Activated T-cell treated with anti-CD3 and anti-CD28 coated beads for 4 hours (primary cell): ENCODE results near the gene HS6ST1.

Source experiments
- DNase-seq: peaks from one replicate; pipeline ENCODE4 v3.0.0-alpha.2; 2020

Gene HS6ST1

GRCh38 chr2:128308889-128309279, 9.8 kb downstream of the HS6ST1 start:
- no peak for DNase-seq

DNA sequence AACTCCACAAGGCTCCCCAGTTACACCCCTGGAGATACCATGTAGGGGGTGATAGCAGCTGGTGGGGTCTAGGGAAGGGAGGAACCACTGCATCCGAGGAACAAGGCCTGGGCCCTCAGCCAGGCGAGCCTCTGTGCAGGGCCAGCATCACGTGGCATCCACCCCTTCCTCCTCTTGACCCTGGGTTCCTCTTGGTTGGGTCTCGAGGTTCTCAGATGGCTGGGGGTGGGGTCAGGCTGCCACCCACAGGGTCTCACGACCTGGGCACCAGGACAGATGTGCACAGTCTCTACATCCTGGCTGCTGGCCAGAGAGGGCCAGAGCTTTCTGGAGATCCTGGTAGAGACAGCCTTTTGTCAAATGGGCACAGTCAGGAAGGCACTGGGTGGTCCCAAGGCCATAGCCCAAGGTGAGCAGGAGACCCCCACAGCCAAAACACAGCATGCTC, 10.4 kb downstream of the HS6ST1 start:
- no peak for DNase-seq

GRCh38 chr2:128307595-128307994, 11.1 kb downstream of the HS6ST1 start:
- DNase-seq: no peak

DNA sequence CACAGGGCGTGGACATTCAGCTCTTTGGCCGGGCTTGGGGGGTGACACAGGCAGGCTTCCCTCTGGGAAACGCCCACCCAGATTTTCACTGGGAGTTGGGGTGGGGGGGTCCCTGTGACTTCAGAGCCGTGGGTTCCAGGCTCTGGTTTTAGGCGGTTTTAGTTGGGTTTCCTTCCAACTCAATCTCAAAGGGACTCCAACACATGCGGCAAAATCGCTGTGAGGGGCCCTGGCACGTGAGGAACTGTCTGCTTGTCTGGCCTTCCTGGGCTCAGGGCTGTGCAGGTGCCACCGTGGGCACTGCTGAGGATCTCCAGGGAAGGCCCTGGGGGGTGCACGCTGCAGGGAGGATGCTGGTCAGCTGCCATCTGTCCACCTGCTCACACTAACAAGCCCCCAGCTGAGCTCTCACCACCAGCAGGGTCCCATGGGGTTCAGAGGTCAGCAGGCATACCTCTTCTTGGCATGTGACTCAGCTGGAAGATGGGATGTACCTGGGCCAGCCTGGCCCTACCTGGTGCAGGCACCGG, 11.7 kb downstream of the HS6ST1 start:
- no peak for DNase-seq

- no peak for DNase-seq
Measured at GRCh38 chr2:128306081-128306930, 12.4 kb downstream of the HS6ST1 start.

DNA sequence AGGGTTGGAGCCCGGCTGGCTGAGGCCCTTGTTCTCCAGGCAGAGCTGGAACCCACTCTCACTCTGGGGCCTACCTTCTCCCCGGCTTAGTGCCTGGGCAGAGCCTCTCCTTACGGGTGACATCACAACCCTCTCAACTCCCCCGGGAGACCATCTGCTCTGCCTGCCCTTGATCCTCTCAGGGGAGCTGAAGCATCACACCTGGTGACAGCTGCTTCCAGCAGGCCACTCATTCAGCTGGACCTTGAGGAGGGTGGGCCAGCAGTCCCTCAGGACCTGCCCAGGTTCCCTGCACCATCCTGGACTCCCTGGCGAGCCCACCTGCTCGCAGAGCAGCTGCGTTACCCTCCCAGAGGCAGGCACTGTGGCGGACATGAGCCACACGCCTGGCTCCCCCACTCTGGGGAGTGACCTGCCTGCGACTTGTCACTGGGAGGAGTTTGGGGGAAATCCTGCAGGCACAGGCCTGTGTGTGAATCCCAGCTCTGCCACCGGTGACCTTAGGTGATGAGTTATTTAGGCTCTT, 13.1 kb downstream of the HS6ST1 start:
- no peak for DNase-seq

DNA sequence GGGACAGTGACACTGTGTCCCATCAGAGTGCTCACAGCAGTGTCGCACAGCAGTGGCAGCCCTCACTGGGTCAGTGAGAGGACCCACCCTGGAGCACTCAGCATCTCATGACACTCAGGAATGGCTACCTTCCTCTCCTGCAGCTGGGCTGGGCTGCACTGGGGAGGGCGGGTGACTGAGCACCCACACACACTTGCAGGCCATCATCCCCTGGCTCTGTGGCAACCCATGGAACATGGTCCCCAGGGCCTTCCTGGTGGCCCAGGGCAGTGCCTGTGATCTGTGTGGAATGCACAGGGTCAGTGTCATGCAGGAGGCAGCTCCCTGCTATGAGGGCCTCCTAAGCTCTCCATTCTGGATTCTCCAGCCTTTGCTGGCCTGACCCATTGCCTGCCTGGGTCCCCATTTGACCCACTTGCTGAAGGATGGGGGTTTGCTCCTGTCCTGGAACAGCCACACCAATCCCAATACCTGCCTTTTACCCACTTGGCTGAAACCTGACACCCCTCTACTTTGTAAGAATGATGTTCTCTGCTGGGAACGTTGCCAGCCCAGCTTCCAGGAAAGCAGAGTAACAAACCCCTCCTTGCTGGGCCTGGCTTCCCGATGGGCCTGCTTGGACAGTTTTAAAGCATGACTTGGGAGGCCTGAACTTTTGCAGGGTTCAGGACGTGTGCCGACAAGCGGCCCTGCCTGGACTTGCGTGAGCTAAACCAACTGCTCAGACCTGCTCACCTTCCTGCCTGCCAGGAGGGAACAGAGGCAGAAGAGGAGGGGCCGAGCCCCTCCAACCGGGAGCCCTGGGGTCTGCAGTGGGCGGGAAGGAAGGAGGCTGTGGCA, 13.7 kb downstream of the HS6ST1 start:
- no peak for DNase-seq

GRCh38 chr2:128304330-128304714, 14.3 kb downstream of the HS6ST1 start:
- no peak for DNase-seq

- DNase-seq: no peak
Measured at GRCh38 chr2:128303911-128304310, 14.8 kb downstream of the HS6ST1 start.

DNA sequence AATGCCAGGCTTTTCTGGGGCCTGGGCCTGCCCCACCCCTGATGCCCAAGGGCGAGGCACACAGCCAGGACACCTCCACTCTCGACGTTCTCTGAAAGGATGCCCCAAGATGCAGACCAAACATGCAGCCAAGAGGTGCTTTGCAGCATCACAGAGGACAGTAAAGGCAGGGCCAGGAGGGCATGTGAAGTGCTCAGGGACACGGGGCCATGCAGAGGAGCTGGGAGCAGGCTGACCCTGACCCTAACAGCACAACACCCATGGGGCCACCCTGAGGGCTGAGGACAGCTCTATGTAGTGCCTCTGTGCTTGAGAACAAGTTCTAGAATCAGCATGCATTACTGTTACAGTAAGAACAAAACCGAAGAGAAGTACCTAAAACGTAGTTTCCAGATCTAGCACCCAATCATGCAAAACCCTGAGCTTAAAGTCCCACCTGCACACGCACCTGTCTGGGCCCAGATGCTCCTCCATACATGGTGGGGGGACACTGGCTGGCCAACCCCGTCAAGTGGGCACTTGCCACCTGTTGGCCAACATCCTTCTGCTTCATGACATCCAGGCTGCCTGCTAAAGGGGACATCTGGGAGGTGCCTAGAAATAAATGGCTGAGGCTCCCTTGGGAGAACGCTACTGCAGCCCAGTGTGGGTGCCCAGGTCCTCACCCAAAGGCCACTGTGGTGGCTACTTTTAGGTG, 15.4 kb downstream of the HS6ST1 start:
- DNase-seq: no peak

DNA sequence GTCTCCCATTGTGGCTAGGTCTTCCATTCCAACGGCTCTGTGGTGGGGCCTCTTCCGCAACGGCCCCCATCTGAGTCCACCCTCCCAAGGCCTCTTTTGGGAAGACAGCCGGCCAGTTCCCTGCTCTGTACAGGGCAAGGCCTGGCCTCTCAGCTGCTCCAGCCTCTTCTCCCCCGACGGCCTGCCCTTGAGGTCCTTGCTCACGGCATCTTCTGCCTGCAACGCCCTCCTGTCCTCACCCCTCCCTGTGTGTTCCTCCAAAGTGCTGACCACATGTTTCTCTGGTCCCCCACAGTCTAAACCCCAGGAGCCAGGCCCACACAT, 16.0 kb downstream of the HS6ST1 start:
- DNase-seq: no peak

DNA sequence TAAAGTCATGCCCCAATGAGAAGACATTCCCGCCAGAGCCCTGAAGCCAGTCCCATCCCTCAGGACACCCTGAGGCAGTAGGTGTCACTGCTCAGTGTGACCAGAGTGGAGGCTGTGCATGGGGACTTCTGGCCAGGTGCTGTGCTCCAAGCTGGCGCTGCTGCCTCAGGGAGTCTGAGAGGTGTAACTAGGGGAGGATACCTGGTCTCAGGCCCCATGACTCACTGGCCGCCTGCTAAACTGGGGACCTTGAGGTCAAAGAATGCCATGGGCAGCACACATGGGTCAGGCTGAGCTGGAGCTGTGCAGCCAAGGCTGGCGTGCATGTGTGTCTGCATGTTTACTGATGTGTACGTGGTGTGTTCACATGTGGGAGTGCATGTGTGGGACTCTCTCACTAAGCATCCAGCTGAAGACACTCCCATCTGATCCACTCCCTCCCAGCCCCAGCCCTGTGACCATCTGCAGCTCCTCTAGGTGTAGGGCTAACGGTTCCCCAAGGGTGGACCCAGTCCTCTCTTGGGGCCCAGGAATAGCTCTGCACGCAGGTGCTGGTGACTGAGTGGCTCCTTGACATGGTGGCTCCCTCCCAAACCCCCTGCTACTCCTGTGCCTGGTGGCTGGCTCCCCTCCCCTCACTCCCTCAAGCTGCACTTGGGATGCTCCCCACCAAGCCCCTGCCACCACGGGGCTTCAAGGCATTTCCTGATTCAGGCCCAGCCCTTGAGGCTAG, 16.5 kb downstream of the HS6ST1 start:
- no peak for DNase-seq

DNA sequence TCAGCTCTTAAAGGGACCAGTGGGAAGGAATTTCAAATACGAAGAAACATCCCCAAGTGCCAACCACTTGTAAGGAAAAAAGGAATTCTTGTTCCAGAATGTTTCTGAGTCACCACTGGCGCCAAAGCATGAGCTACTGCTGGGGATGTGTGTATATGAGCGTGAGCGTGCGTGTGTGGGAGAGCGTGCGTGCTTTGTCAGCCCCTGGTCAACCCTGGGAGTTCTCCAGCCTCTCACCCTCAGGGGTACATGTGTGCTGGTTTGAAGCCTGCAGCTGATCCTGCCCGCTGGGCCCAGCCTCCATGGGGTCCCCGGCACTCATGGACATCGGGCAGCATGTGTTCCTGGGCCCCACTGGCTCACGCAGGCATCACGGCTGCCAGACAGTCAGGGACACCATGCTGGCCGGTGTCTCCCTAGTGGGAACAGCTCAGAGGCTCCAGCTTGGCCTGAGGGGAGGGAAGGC, 17.1 kb downstream of the HS6ST1 start:
- no peak for DNase-seq

DNA sequence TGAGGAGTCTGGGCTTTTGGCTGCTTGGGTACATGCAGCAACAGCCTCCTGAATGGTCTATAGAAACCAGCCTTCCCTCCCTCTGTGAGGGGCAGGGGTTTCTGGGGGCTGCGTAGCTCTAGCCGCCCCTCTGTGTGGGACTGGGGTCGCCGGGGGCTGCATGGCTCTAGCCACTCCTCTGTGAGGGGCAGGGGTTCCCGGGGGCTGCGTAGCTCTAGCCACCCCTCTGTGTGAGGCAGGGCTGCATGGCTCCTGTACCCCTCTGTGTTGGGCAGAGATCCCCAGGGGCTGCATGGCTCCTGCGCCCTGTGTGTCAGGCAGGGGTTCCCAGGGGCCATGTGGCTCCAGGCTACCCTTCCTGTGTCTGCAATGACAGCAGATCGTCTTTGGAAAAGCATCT, 17.6 kb downstream of the HS6ST1 start:
- no peak for DNase-seq

DNA sequence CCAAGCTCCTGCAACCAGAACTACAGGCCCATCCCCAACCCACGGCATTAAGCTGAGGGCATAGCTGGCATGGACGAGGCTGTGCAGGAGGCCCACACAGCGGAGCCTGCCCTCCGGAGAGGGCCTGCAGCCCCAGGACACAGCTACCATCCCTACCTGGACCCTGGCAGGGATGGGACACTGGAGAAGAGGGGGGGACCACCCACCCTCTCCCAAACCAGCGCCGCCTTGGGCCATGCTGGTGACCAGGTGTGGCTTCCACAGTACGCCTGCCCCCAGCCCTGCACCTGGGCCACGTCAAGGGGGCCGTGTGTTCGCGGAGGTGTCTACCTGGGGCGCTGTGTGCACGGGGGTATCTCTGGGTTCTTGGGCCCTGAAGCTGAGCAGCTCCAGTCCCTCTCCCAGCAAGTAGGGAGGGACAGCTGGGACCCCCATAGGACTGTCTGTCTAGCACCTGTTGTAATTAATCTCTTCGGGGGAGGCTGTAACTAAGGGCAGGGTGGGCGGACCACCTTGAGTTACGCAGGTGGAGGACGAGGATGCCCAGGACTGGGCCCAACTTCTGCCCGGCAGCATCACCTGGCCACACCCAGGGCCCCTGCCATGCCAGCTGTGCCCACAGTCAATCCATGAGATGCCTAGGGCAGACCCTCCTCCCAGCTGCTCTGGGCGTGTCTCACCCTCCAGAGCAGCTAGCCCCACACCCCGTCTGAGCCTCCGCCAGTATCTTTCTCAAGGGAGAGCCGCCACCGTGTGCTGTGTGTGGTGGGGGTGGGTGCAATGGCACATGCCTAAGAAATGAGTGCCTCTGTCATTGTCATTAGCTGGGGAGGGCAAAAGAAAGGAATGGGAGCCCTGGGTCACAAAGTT, 18.3 kb downstream of the HS6ST1 start:
- DNase-seq: no peak

- DNase-seq: no peak
Measured at GRCh38 chr2:128299628-128300027, 19.0 kb downstream of the HS6ST1 start.

GRCh38 chr2:128298846-128299507, 19.7 kb downstream of the HS6ST1 start:
- DNase-seq: no peak

DNA sequence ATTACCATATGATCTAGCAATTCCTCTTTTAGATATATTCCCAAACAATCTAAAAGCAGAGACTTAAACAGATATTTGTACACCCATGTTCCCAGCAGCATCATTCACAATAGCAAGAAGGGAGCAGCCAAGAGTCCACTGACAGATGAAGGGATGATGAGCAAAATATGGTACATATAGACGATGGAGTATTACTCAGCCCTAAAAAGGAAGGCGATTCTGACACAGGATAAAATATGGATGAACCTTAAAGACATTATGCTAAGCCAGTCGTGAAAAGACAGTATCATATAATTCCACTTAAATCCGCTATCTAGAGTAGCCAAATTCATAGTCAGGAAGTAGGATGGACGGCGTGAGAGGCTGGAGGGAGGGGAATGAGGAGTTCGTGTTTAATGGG, 20.4 kb downstream of the HS6ST1 start:
- no peak for DNase-seq

DNA sequence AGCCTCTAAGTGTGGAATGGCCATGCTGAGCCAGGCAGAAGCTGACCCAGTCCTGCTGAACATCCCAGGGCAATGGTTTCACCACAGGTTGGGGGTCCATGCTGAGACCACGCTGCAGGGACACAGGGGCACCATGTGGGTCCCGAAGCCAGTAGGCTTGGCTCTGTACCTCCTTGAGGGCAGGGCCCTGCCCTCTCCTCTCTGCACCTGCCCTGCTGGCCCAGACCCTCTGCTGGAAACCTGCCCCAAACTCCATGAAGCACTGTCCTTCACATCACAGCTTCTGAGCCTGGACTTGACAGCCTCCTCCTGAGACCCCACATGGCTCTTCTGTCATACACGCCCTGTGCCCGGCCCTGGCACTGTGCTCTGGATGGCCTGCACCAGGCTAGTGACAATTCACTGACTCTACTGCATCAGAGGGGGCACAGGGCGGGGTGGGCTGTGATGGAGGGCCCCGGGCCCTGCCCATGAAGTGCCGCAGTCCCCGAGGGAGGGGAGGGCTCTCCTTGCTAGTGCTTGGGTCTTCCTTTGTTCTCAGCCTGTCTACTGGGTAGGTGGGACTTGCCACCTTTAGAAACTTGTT, 24.7 kb downstream of the HS6ST1 start:
- DNase-seq: no peak

DNA sequence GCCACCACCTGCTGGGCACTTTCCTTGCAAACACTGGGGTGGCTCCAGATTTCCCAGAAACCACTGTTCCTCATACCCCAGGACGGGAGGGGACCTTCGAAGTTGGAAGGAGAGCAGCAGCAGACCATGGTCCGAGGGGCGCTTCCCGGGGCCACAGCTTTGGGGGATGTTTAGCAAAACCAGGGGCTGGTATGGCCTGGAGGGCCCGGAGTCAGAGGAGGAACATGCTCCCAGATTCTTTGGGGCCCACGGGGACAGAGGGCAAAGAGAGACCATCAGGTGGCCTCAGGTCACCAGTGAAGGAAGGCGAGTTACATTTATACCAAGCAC, 25.3 kb downstream of the HS6ST1 start:
- no peak for DNase-seq
